ENCODE measurements around the gene HIP1. TPM values are rescaled to one million over a fixed set of nuclear protein-coding genes. Genes with fewer than 3 reads are reported as not detected.

Gene HIP1
- total and polyA plus RNA-seq, 8 donors, result 3.6 to 14.8 (median 5.2) TPM

DNA sequence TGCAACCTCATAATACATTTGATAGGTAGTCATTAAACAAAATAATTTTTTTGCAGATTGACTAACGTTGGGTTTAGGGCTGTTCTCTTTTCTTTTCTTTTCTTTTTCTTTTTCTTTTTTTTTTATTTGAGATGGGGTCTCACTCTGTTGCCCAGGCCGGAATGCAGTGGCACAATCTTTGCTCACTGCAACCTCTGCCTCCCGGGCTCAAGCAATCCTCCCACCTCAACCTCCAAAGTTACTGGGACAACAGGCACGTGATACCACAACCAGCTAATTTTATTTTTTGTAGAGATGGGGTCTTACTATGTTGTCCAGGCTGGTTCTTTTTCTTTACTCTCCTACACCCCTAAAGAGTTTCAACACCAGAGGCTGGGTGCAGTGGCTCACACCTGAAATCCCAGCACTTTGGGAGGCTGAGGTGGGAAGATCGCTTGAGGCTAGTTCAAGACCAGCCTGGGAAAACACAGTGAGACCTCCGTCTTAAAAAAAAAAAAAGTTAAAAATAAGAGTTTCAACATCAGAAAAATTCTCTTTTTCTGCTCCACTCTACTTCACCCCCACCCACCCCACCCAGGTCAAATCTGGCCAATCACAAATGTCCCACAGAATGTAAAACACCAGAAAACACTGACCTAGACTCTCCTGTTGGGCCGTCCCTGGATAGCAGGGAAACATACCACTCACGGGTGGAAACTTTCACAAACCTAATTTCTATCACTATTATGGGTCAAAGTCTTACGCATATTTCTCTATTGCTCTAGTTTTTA, 3.0 kb downstream of the HIP1 start:
- Histone ChIP-seq H3K27me3 (no peaks in the 10 kb centered on the region), H3K36me3 (no peaks in the 10 kb centered on the region), H3K4me1 (no peaks in the 10 kb centered on the region), H3K9me3 (no peaks in the 10 kb centered on the region), H3K4me3 (no peak overlapping the region), H3K27ac (no peak overlapping the region)
- 82 to 96% methylated on average over 9 of the region's 9 CpGs for WGBS, 2 donors
- ATAC-seq (no peak), DNase-seq (no peak), FAIRE-seq (no peak)
- TF ChIP-seq, protein P1, sequence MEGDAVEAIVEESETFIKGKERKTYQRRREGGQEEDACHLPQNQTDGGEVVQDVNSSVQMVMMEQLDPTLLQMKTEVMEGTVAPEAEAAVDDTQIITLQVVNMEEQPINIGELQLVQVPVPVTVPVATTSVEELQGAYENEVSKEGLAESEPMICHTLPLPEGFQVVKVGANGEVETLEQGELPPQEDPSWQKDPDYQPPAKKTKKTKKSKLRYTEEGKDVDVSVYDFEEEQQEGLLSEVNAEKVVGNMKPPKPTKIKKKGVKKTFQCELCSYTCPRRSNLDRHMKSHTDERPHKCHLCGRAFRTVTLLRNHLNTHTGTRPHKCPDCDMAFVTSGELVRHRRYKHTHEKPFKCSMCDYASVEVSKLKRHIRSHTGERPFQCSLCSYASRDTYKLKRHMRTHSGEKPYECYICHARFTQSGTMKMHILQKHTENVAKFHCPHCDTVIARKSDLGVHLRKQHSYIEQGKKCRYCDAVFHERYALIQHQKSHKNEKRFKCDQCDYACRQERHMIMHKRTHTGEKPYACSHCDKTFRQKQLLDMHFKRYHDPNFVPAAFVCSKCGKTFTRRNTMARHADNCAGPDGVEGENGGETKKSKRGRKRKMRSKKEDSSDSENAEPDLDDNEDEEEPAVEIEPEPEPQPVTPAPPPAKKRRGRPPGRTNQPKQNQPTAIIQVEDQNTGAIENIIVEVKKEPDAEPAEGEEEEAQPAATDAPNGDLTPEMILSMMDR (IDR thresholded peaks at IDR 0.05), result no peak
- intact Hi-C loops (cut with DNase I), result no loop called here

DNA sequence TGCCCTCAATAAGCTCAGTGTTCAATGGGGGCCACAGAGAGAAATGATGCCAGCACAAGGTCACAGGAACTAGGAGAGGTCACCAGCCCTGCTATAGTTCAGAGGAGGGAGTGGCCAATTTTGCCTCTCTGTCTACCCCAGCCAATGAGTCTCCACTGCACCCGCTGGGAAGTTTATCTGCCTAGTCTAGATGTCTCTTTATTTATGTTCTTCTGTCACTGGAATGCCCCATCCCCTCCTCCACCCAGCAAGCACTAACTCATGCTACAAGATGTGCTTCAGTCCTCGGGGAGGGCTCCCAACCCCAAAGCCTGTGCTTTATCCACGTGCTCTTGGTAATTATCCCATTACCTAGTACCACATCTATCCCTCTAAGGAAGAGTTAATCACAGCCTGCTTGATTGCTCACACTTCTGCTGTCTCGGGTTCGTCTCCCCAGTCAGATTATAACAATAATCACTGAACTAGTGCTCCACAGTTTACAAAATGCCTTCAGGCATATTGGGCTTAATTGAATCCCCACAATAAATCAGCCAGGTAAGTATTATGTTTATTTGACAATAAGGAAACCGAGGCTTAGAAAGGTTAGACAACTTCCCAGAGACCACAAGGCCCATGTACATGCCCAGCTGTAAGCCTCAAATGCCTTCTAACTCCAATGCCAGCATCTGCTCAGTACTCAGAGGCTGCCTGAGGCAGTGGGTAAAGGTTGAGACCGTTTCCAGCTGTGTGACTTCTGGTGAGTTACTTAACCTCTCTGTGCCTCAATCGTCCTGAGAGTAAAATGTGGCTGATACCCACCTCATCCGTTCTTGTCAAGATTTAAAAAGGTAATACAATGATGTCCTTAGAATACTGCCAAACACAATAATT, 3.9 kb downstream of the HIP1 start:
- H3K4me3 ChIP-seq, result no peak overlapping the region
- H3K36me3 ChIP-seq, result no peaks in the 10 kb centered on the region
- WGBS, 2 donors, result 67 to 80% methylated on average over 9 of the region's 9 CpGs
- H3K27me3 ChIP-seq, result no peaks in the 10 kb centered on the region
- no peaks in the 10 kb centered on the region for H3K9me3 ChIP-seq
- DNase-seq, result no peak
- TF ChIP-seq, protein P1 (IDR thresholded peaks at IDR 0.05), result no peak
- H3K27ac ChIP-seq, result no peak overlapping the region
- no peak for ATAC-seq
- intact Hi-C loops (cut with DNase I), result no loop called here
- H3K4me1 ChIP-seq, result no peaks in the 10 kb centered on the region
- FAIRE-seq, result no peak

DNA sequence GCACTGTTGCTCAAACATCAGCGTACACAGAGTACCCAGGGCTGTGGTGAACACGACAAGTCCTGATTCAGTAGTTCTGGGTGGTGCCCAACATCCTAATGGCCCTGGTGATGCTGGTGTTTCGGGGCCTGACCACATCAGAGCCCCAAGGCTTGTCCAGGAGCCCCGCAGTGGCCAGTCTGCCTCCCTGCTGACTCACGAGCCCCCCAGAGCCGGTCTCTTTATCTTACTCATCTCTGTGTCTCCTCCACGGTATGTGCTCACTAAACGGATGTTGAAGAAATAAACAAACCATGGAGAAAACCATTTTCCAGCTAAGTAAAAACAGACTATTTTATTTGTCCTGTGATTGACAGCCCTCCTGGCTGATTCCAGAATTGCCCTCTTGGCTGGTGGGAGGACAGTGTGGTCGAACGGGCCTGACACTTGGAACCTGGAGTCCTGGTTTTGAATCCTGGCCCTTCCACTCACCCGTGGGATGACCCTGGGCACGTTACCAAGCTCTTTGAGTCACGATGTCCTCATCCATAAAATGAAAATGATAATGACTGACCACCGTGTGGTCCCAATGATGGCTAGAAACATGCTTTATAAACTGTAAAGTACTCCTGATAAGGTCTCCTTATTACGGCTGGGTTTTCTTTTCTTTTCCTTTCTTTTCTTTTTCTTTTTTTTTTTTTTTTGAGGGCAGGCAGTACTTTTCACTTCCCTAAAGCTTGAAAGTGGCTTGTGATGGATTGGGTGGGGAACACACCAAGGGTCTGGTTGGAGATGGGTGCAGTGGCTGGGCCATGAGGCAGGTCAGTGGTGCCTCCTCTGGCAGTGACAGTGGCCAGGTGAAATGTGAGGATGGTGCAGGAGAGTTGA, 5.7 kb downstream of the HIP1 start:
- no peak overlapping the region for H3K4me3 ChIP-seq
- no peaks in the 10 kb centered on the region for H3K36me3 ChIP-seq
- TF ChIP-seq, protein P1 (IDR thresholded peaks at IDR 0.05), result no peak
- FAIRE-seq (no peak), DNase-seq (no peak), ATAC-seq (peak in 1 of 4 donors; percentile 30)
- no peaks in the 10 kb centered on the region for H3K9me3 ChIP-seq
- intact Hi-C loops (cut with DNase I), result no loop called here
- 81 to 82% methylated on average over 15 of the region's 15 CpGs for WGBS, 2 donors
- no peaks in the 10 kb centered on the region for H3K27me3 ChIP-seq
- H3K27ac ChIP-seq, result no peak overlapping the region
- H3K4me1 ChIP-seq, result peaks cover 0 to 3% (median 0%) of the 10 kb centered on the region in 3 donors

DNA sequence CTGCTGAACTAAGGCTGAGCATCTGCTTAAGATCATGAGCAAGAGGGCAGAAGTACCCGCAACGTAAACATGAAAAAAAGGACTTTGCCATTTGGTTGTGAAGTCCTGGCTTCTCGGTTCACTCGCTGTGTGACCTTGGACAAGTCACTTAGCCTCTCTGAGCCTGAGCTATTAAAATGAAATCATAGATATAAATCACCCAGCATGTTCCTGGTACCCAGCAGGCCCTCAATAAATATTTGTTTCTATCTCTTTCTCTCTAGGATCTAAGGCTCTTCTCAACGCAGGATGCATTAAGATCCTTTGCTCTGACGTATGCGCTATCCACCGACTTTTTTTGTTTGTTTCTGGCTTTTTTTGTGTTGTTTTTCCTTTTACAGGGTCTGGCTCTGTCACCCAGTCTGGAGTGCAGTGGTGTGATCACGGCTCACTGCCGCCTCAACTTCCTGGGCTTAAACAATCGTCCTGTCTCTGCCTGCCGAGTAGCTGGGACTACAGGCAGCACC, 6.7 kb downstream of the HIP1 start:
- DNase-seq, result no peak
- intact Hi-C loops (cut with DNase I), result no loop called here
- Histone ChIP-seq H3K4me3 (no peak overlapping the region), H3K36me3 (no peaks in the 10 kb centered on the region), H3K4me1 (peaks cover 0 to 3% (median 0%) of the 10 kb centered on the region in 3 donors), H3K27me3 (no peaks in the 10 kb centered on the region), H3K9me3 (no peaks in the 10 kb centered on the region), H3K27ac (no peak overlapping the region)
- no peak for ATAC-seq
- 78 to 79% methylated on average over 12 of the region's 12 CpGs for WGBS, 2 donors
- TF ChIP-seq, protein P1 (IDR thresholded peaks at IDR 0.05), result no peak
- FAIRE-seq, result no peak

Measured in pancreas (tissue), 10 donors.